ENCODE measurements around the gene NUFIP1.

GRCh38 chr13:44968434-44968815, 20.8 kb downstream of the NUFIP1 start:
- peak in 2 of 4 experiments; percentile 17 to 26 for TF ChIP-seq CTCF (IDR thresholded peaks at IDR 0.05)
- TF ChIP-seq EP300 (IDR thresholded peaks at IDR 0.05) = no peak
